Duodenal mucosa (tissue), 2 donors: Measurements from ENCODE around the gene UBE2L6.

ENCODE experiments used
- H3K27ac ChIP-seq: one replicate; pipeline ENCODE4 v1.7.0; 2013; ENCODE audit warnings: low read depth, low read length
- H3K27me3 ChIP-seq, 2 donors: one replicate each; pipeline ENCODE4 v1.7.0; 2013; ENCODE audit warnings: low read length in 2 of 2, control low read depth in 1 of 2; ENCODE audit not compliant: insufficient read depth in 2 of 2, control insufficient read depth in 1 of 2
- H3K36me3 ChIP-seq, 2 donors: one replicate each; pipeline ENCODE4 v1.7.0; 2013; ENCODE audit warnings: low read length in 2 of 2, control low read depth in 1 of 2; ENCODE audit not compliant: insufficient read depth in 2 of 2, control insufficient read depth in 1 of 2
- H3K4me1 ChIP-seq, 2 donors: one replicate each; pipeline ENCODE4 v1.7.0; 2013; ENCODE audit warnings: low read length in 2 of 2, control low read depth in 1 of 2; ENCODE audit not compliant: insufficient read depth in 2 of 2, control insufficient read depth in 1 of 2
- H3K4me3 ChIP-seq, 2 donors: one replicate each; pipeline ENCODE4 v1.7.0; 2013; ENCODE audit warnings: low read length in 2 of 2, low read depth in 1 of 2
- H3K9ac ChIP-seq, 2 donors: one replicate each; pipeline ENCODE4 v1.7.0; 2013; ENCODE audit warnings: low read length in 2 of 2, low read depth in 1 of 2
- H3K9me3 ChIP-seq, 2 donors: one replicate each; pipeline ENCODE4 v1.7.0; 2013; ENCODE audit warnings: low read length in 2 of 2, control low read depth in 1 of 2; ENCODE audit not compliant: control insufficient read depth in 1 of 2

The UBE2L6 gene

DNA sequence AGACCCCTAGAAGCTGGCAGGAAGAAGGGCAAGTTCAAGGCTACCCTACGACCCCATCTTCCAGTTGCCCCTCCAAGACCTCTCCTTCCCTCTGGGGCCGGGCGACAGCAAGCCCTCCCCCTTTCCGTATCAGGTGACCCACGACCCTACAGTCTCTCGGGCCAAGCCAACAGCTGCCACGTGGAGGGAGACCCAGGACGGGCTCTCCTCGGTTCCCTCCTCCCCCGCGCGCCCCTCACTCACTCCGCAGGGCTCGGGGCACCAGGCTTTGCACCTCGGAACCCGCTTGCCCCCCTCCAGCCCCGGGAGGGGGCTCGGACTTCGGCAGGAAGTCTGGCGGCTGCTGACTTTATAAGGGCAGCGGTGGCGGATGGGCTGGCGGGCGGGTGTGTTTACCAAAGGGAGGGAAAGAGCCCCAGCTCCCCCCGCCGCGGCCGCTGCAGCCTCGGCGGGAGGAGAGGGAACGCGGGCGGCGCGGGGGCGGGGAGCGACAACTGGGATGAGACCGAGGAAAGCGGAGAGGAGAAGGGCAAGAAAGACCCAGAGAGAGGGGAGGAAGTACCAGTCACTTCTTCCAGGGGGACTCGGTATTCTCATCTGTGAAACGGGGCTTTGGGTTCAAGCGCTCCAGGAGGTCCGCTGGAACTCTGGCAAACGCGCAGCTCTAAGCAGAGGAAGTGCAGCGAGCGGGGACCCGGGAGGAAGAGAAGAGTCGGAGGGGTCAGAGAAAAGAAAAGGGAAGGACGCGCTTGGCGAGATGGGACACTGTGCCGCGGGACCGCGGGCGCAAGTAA, 52.7 kb downstream of the UBE2L6 start:
- Histone ChIP-seq H3K4me1 (peaks cover 0 to 21% of the 10 kb centered on the region in 2 donors), H3K27me3 (no peaks in the 10 kb centered on the region), H3K27ac (peak overlapping the region; percentile 20), H3K9ac (peak overlapping the region; percentile 68 to 74), H3K36me3 (no peaks in the 10 kb centered on the region), H3K4me3 (peak overlapping the region; percentile 84 to 91), H3K9me3 (no peaks in the 10 kb centered on the region)

DNA sequence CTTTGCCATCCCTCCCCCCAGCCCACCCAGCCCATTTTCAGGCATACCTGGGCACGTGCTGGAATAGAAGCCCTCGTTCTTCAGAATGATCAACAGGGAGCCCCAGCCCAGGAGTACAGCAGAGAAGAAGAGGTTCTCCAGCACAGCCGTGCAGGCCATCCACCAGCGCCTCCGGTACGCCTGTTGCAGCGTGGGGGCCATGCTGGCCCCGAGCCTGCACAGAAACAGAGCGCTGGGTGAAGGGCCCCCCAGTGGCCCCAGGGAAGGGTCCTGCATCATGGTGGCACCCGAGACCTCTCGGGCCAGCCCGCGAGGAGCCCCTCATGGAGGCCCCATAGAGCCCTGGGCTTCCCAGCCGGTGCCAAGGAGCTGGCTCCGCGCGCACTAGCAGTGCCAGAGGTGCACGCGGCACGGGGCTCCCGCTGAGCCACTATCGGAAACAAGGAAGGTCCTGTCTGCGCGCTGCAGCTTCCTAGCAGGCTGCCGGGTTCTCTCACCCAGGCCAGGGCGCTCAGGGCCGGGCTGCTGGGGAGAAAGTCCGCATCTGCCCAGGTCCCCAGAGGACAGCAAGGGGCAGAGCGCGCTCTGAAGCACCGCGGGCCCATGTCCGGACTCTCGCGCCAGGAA, 53.4 kb downstream of the UBE2L6 start:
- Histone ChIP-seq H3K9me3 (no peaks in the 10 kb centered on the region), H3K9ac (peak overlapping the region; percentile 68 to 74), H3K27me3 (no peaks in the 10 kb centered on the region), H3K27ac (peak overlapping the region; percentile 20), H3K4me1 (peaks cover 0 to 21% of the 10 kb centered on the region in 2 donors), H3K36me3 (no peaks in the 10 kb centered on the region), H3K4me3 (peak overlapping the region; percentile 84 to 91)

DNA sequence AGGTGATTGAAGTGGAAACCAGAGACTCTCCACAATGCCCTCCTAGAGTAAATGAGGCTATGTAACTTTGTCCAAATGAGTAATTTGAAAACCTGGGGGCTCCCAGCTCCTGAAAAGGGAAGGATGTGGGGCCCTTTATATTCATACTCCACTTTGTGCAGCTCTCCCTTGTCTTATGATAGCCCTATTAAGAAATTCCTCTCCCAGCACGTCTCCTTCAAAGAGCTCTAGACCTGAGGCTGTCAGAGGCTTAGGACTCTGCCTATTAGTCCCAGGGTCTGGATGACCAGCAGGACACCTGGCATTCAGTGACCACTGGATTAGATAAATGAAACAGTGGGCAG, 54.0 kb downstream of the UBE2L6 start:
- Histone ChIP-seq H3K27ac (no peak overlapping the region), H3K36me3 (no peaks in the 10 kb centered on the region), H3K27me3 (no peaks in the 10 kb centered on the region)

DNA sequence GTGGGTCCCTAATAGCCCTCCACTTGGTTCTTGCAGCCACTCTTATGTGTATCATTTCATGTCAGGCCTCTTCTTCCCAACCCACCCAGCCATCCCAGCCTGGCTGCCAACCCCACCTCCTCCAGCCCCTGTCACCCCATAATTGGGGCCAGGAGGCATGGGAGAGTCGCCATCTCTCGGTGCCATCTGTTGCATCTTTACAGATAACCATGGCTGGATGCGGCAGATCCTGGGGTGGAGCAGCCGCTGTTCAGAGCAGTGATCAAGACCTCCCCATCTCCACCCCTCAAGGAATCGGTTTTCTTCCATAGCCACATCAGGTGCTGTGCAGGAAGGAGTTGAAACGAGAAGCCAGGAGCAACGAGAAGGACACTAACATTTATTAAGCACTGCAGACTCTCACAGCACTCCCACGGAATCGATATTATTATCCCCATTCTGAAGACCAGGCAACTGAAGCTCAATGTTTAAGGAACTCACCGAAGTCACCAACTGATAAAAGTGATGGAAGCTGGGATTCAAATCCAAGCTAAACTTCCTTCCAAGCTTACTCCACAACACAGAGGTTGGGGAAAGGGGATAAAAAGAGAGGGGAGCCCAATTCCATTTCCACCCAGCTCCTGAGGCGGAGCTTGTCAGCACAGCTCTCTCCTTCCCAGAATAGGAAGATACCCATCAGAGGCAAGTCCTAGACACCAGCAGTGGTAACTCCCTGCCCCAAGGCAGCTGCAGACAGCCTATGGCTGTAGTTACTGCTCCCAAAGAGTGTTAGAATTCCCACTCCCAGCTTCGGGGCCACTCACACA, 54.6 kb downstream of the UBE2L6 start:
- no peaks in the 10 kb centered on the region for H3K36me3 ChIP-seq
- H3K9me3 ChIP-seq: no peaks in the 10 kb centered on the region
- H3K27me3 ChIP-seq: no peaks in the 10 kb centered on the region
- H3K4me1 ChIP-seq: peaks cover 0 to 21% of the 10 kb centered on the region in 2 donors
- no peak overlapping the region for H3K9ac ChIP-seq
- H3K27ac ChIP-seq: no peak overlapping the region
- H3K4me3 ChIP-seq: no peak overlapping the region

More for the DNA sequence above, 54.0 kb downstream of the UBE2L6 start:
- Histone ChIP-seq H3K4me3 (peak overlapping the region in 1 of 2 donors; percentile 21), H3K9me3 (no peaks in the 10 kb centered on the region), H3K9ac (no peak overlapping the region), H3K4me1 (peaks cover 0 to 21% of the 10 kb centered on the region in 2 donors)

- Histone ChIP-seq H3K27ac (no peak overlapping the region), H3K4me1 (peaks cover 0 to 21% of the 10 kb centered on the region in 2 donors), H3K27me3 (no peaks in the 10 kb centered on the region), H3K4me3 (no peak overlapping the region), H3K36me3 (no peaks in the 10 kb centered on the region), H3K9ac (no peak overlapping the region), H3K9me3 (no peaks in the 10 kb centered on the region)
Observed at GRCh38 chr11:57511741-57512430, 55.6 kb downstream of the UBE2L6 start.

DNA sequence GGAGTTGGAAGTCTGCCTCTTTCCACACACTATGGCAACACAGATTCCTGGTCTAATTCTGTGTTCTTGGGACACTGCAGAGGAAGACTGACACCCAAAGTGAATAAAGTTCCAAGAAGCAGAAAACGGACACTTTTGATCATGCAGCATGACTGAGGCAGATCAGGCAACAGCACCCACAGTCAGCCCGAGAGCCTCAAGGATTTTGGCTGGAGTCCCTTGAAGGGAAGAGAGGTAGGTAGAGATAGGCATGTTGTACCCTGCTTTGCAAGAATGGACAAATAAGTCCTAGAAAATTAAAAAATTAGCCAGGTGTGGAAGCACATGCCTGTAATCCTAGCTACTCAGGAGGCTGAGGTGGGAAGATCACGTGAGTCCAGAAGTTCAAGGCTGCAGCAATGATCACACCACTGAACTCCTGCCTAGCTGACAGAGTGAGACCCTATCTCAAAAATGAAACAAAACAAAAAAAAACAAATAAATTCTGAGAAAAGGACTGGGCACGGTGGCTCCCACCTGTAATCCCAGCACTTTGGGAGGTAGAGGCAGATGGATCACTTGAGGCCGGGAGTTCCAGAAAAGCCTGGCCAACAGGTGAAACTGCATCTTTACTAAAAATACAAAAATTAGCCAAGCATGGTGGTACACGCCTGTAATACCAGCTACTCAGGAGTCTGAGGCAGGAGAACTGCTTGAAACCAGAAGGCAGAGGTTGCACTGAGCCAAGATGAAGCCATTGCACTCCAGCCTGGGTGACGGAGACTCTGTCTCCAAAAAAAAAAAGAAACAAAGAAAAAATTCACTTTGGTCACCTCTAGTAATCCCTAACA, 58.9 kb downstream of the UBE2L6 start:
- H3K9me3 ChIP-seq: no peaks in the 10 kb centered on the region
- no peaks in the 10 kb centered on the region for H3K27me3 ChIP-seq
- no peak overlapping the region for H3K27ac ChIP-seq
- no peak overlapping the region for H3K9ac ChIP-seq
- peaks cover 0 to 3% of the 10 kb centered on the region in 2 donors for H3K36me3 ChIP-seq
- peaks cover 0 to under 1% of the 10 kb centered on the region in 2 donors for H3K4me1 ChIP-seq
- H3K4me3 ChIP-seq: no peak overlapping the region

DNA sequence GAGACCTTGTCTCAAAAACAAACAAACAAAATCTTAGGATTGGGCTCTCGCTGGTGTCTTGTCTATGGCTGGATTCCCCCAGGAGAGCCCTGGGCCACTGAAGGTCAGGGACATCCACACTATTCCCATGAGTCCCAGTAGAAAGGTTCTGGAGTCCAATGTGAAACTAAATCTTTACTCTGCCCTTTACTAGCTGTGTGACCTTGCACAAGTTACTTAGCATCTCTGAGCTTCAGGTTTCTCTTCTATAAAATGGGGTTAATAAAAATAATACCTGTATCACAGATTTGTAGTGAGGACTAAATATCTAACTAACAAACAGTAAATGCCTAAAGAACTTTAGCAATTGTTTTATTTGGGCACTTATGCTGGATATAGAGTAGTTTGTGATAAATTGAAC, 61.0 kb downstream of the UBE2L6 start:
- Histone ChIP-seq H3K27ac (no peak overlapping the region), H3K36me3 (peaks cover 0 to 3% of the 10 kb centered on the region in 2 donors), H3K9me3 (no peaks in the 10 kb centered on the region), H3K9ac (no peak overlapping the region), H3K4me3 (no peak overlapping the region), H3K4me1 (peaks cover 4 to 8% of the 10 kb centered on the region in 2 donors), H3K27me3 (no peaks in the 10 kb centered on the region)

- Histone ChIP-seq H3K27ac (no peak overlapping the region), H3K9me3 (no peaks in the 10 kb centered on the region), H3K9ac (no peak overlapping the region), H3K4me3 (no peak overlapping the region), H3K36me3 (peaks cover 0 to 10% of the 10 kb centered on the region in 2 donors), H3K27me3 (no peaks in the 10 kb centered on the region), H3K4me1 (peaks cover 11 to 18% of the 10 kb centered on the region in 2 donors)
Observed at GRCh38 chr11:57504511-57504910, 63.0 kb downstream of the UBE2L6 start.

GRCh38 chr11:57502870-57503269, 64.6 kb downstream of the UBE2L6 start:
- H3K36me3 ChIP-seq: peaks cover 0 to 10% of the 10 kb centered on the region in 2 donors
- no peak overlapping the region for H3K27ac ChIP-seq
- H3K27me3 ChIP-seq: no peaks in the 10 kb centered on the region
- no peak overlapping the region for H3K4me3 ChIP-seq
- no peaks in the 10 kb centered on the region for H3K9me3 ChIP-seq
- peaks cover 26 to 28% of the 10 kb centered on the region in 2 donors for H3K4me1 ChIP-seq
- no peak overlapping the region for H3K9ac ChIP-seq
